Measurements from ENCODE around the gene CD84.
"Not testable (repeated sequence)": the region's sequence is repeated elsewhere in the genome, so short reads cannot be mapped to it uniquely, and the experiment has no call there.

GRCh38 chr1:160515908-160516307 lies 63.4 kb downstream of the CD84 start:
- TF ChIP-seq CTCF, POLR2A (IDR thresholded peaks at IDR 0.05): not testable (repeated sequence)

All from heart left ventricle (tissue), 13 donors.